GM20000 (cell line): Measurements from ENCODE around the gene ITGA8.
"Not testable (repeated sequence)": the region's sequence is repeated elsewhere in the genome, so short reads cannot be mapped to it uniquely, and the experiment has no call there.

Source experiments
- DNase-seq: peaks from one replicate; pipeline ENCODE4 v3.0.0; 2012; ENCODE audit warnings: low spot score
- TF ChIP-seq, protein P1 (sequence below): IDR thresholded peaks from 2 replicates; pipeline ENCODE4 v1.5.1; 2012; ENCODE audit warnings: mild to moderate bottlenecking, control low read depth; ENCODE audit errors: extremely low read depth, missing control alignments

Gene ITGA8

DNA sequence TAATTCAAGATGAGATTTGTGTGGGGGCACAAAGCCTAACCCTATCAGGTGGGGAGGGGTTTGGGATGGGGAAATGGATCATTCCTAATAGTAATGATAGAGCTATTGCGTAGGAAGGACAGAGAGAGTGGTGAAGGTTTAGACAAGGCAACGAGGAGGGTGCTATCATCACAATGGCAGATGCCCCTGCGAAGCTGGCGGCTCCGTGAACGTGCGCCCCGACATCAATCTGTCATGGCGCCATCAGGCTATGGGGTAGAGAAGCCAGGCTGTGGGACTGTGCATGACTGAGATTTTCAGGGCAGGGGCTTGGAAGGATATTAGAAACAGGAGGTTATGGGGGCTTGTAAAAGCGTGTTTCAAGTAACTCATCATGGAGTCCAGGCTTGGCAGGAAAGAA, 157.6 kb downstream of the ITGA8 start:
- TF ChIP-seq, protein P1, sequence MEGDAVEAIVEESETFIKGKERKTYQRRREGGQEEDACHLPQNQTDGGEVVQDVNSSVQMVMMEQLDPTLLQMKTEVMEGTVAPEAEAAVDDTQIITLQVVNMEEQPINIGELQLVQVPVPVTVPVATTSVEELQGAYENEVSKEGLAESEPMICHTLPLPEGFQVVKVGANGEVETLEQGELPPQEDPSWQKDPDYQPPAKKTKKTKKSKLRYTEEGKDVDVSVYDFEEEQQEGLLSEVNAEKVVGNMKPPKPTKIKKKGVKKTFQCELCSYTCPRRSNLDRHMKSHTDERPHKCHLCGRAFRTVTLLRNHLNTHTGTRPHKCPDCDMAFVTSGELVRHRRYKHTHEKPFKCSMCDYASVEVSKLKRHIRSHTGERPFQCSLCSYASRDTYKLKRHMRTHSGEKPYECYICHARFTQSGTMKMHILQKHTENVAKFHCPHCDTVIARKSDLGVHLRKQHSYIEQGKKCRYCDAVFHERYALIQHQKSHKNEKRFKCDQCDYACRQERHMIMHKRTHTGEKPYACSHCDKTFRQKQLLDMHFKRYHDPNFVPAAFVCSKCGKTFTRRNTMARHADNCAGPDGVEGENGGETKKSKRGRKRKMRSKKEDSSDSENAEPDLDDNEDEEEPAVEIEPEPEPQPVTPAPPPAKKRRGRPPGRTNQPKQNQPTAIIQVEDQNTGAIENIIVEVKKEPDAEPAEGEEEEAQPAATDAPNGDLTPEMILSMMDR: no peak
- DNase-seq: no peak

DNA sequence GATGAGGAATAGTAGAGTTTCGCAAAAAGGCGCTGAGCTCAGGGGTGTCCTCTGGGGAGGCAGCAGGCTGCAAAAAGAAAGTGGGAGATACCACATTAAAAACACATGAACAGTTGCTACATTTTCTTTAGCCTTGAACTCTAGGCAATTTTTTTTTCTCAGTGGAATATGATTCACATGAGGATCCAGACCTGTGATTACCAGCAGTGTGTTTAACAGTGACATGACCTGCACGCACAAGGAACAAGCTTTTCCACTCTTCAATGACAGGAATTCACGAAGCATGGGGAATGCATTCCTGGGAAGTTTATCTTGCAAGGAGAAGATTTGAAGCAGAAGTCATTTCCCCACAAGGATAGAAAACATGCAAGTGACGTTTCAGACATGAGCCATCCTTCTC, 161.6 kb downstream of the ITGA8 start:
- TF ChIP-seq, protein P1: no peak
- no peak for DNase-seq

DNA sequence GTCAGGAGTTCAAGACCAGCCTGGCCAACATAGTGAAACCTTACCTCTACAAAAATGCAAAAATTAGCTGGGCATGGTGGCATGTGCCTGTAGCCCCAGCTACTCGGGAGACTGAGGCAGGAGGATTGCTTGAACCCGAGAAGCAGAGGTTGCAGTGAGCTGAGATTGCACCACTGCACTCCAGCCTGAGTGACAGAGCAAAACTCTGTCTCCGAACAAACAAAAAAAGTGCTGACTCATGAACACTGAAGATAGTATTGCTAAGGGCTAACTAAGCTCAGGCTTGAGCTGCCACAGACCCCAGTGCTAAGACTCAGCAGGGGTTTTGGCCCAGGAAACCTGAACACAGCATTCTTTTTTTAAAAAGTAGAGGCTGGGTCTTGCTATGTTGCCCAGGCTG, 162.6 kb downstream of the ITGA8 start:
- not testable (repeated sequence) for DNase-seq

DNA sequence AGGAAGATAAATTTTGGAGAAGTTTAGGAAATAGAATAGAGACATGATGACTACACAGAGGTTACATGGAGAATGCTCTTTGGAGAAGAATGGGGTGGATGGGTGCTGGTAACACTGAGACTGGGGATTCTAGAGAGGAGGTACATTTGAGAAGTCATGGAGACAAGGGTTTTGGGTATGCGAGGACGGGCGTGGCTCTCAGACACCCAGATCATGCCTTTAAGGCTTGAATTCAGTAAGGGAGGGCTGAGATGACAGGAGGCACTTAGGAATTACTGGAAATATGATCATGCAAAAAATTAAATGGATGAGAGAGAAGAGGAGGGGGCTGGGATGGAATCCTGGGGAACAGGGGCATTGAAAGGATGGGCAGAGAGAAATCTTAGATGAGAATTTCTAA, 168.8 kb downstream of the ITGA8 start:
- TF ChIP-seq, protein P1: no peak
- DNase-seq: no peak

DNA sequence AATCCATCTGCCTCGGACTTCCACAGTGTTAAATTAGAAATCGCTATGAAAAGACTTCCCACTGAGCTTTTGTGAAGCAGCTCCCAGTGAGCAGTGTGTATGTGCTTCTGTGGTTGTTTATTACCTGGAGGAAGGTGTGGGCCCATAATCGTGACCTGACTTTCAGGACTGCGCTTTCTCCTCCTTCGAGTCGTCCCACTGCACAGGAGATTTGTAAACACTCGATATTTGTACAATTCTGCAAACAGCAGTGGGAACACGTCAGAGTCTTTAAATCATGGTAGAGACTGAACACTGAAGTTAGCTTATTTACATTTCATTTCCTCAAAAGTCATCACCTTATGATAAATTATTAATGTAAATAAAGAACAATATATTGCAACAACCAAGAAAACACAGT, 171.4 kb downstream of the ITGA8 start:
- TF ChIP-seq, protein P1: no peak
- no peak for DNase-seq

DNA sequence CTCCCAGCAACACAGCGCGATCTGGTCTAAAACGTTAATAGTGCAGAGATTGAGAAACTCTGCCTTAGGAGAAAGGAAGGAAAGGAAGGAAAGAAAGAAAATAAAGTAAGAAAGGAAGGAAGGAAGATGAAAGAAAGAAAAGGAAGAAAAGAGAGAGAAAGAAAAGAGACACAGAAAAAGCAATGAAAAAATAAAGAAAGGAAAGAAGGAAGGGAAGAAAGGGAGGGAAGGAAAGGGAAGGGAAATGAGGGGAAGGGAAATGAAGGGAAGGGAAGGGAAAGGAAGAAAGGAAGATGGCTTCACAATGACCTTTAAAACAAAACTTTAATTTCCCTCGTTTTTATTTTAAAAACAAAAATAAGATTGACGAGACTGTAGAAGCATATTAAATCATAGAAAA, 173.1 kb downstream of the ITGA8 start:
- TF ChIP-seq, protein P1: no peak
- DNase-seq: no peak

DNA sequence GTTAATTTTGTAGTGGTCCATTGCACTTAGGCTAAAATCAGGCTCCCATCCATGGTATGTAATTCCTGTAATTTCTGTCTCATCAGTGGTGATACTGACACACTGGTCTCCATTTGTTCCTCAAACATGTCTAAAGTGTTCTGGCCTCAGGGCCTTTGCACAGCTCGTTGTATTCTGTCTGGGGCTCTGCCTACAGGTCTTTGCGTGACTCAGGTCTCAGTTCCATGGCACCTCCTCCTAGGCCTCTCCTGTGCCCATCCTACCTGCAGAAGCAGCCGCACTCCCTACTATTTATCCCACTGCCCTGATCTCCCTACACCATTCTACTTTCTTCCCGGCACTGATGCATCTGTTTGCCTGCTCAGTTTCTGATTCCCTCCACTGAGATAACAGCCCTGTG, 173.8 kb downstream of the ITGA8 start:
- no peak for DNase-seq
- TF ChIP-seq, protein P1: no peak

DNA sequence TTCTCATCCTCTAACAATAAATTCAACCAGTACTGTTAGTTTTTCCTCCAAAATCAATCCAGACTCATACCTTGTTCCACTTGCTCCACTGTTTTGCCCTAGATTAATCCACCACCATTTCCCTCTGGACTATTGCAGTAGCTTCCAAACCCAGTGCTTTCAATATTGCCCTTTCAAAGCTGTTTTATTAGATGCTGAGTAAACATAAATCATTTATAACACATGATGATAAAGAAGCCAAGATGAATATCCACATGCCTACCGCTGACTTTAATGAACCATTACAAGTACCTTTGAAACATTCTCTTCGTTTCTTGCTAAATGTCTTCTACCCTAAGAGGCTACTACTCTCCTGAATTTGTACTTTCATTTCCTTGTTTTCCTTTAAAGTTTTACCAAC, 174.5 kb downstream of the ITGA8 start:
- TF ChIP-seq, protein P1: no peak
- no peak for DNase-seq
